CD1c-positive myeloid dendritic cell (primary cell): Measurements from ENCODE around the gene RTRAF.

Experiments used
- DNase-seq: peaks from one replicate; pipeline ENCODE4 v3.0.0-alpha.2; 2016; ENCODE audit errors: extremely low spot score

Gene RTRAF

GRCh38 chr14:52020866-52021717 lies 31.7 kb downstream of the RTRAF start:
- no peak for DNase-seq

GRCh38 chr14:52021957-52022600 lies 32.7 kb downstream of the RTRAF start:
- DNase-seq: no peak

- DNase-seq: no peak
Measured at GRCh38 chr14:52023518-52023917, 34.2 kb downstream of the RTRAF start.

DNA sequence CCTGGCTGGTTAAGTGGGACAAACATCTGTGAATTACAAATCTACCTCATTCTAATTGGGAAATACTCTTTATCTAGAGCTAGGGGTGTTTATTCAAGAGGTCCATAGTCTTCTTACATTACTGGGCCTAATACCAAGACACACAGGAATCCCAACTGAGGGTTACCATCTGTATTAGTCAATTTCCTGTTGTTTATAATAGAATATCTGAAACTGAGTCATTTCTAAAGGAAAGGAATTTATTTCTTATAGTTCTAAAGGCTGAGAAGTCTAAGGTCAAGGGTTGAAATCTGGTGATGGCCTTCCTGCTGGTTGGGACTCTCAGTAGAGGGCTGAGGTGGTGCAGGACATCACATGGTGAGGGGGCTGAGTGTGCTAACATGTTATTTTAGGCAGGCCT lies 36.0 kb downstream of the RTRAF start:
- DNase-seq: no peak

DNA sequence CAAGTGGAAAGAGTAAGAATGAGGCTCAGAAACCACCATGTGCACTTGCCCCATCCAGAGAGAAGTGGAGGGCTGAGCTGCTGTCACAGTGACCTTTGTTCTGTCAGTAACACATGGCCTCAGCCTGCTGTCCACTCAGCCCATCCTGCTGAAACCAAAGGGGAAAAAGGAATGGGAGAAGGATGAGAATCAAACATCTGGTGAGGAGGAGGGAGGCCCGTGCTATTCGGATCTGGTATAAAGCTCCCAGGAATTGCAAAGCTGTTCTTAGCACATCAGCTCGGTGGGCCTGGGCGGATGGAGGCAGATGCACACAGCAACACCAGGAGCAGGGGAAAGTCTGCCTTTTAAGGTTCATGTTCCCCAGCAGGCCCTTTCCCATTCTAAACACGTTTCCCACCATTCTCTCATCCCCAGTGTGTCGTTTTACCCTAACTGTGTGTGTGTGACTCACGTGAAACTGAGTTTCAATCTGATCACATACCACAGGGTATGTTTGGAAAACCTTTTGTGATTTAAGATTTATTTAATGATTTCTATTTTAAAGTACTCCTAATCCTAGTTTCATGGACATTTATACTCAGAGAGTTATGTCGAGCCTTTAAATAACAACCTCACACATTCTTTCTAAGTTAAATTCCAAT lies 36.8 kb downstream of the RTRAF start:
- DNase-seq: no peak

DNA sequence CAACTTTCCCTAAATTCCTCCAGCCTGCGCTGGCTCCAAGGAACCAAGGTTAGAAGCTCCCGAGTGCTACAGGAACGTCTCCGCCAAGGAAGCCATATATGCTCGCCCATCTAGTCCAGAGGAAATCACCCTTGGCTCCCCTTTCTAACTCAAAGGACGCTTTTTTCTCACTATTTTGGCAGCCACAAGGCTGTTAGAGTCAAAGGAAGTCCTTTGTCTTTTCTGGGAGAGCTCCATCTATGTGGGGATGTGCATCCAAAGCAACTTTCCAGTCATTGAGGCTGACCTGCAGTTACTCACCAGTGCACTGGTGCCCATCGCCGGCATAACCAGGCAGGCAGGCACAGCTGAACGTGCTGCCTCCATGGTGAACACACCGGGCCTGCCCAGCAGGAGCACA lies 37.6 kb downstream of the RTRAF start:
- DNase-seq: no peak

- no peak for DNase-seq
Measured at GRCh38 chr14:52029881-52030280, 40.5 kb downstream of the RTRAF start.

GRCh38 chr14:52031781-52032180 lies 42.4 kb downstream of the RTRAF start:
- no peak for DNase-seq

GRCh38 chr14:52032204-52032801 lies 43.0 kb downstream of the RTRAF start:
- DNase-seq: no peak

DNA sequence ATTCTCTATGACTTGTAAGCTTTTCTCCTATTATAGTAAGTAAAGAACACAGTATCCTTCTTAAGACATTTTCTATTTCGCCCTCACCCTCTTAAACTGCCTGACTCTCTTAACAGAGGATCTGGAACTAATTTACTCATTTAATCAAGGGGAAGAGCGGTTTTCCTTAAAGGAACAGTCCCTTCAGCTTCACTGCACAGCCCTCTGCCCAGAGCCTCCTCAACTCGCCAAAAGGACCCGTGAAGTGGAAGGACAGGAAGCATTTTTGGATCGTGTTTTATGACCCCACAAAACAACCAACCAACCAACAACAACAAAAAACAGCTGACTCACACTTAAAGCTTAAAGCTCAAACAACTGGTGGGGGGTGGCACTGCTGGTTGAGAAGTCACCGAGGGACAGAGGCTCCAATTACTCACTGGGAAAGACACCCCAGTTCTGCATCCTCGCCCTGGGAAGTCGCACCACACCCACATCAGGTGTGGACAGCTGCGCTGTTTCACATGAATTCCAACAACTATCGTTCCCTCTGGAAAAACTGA lies 43.8 kb downstream of the RTRAF start:
- DNase-seq: no peak

DNA sequence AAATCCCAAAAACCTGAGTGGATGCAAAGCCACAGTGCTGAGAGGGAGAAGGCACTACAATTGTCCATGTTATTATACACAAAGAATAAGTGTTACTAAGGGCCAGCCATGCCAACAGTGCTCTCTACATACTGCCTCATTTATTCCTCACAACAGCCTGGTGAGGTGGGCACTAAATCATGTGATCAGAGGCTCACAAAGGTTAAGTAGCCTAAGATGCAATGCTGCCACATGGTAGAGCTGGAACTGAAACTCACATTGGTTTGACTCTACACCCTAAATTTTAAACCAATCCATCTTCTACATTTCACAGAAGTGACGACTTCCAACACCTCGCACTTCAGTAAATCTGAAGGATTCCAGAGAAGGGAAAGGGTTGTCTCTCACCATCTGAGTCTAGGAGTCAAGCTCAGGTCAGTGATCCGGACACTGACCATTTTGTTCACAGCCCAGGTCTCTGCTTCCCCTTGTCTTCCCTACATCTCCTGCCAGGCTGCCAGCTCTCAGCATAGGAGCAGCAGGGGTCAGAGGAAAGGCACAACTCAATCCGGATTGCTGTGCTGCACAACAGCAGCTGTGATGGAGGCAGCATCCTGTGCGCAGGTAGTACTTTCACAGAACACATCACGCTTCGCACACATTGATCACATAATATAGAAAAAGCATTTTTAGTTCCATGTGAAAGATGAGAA lies 49.9 kb downstream of the RTRAF start:
- DNase-seq: no peak

DNA sequence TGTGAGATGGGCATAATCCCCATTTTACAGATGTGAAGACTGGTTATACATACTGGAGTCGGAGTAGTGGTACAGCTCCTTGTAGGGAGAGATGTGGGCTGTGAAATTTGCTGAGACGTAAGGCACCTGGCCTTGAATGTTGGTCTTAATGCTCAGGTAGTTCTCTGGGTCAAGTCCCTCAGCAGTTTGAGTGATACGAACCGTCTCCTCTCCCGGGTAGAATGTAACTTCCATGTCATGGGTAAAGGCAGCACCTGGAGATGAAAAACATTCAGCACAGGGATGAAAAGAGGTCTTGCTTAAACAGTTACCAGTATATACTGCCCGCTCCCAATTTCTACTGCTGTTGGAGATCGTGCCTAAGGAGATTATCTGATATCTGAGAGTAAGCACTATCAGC lies 51.3 kb downstream of the RTRAF start:
- no peak for DNase-seq

- no peak for DNase-seq
Measured at GRCh38 chr14:52042371-52043289, 53.3 kb downstream of the RTRAF start.

GRCh38 chr14:52043690-52044089 lies 54.3 kb downstream of the RTRAF start:
- DNase-seq: no peak

GRCh38 chr14:52044791-52045522 lies 55.6 kb downstream of the RTRAF start:
- DNase-seq: no peak

- DNase-seq: no peak
Measured at GRCh38 chr14:52046376-52046917, 57.1 kb downstream of the RTRAF start.

- no peak for DNase-seq
Measured at GRCh38 chr14:52048116-52048515, 58.8 kb downstream of the RTRAF start.

DNA sequence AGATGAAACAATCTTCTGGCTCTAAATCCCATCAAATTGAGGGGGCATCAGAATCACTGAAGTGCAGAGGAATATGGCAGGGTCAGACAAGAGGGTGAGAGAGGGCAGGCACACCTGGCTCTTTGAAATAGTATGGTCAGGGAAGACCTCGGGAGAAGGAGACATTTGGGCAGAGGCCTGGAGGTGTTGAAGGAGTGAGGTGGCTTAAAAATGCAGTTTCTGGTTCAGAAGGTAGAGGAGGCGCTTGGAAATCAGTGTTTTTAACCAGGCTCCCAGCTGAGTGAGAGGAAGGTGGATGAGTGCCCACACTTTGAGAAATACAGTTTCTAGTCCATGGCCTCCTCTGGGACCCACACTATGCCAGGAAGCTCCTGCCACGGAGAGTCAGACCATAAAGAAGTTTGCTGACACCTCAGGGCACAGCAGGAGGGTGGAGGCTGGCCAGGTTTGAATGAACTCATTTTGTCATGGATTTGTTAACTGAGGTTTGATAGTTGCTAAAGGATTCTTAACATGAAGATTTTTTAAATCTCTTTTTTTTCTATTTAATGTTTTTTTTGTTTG lies 59.4 kb downstream of the RTRAF start:
- no peak for DNase-seq

- DNase-seq: no peak
Measured at GRCh38 chr14:52049271-52049670, 59.9 kb downstream of the RTRAF start.
